GM21786 (cell line): ENCODE results near the gene DUSP9.

ENCODE experiments used
- ATAC-seq: cut with Tn5 transposase; IDR thresholded peaks from one replicate; pipeline ENCODE4 v1.9.1; 2021; ENCODE audit not compliant: unreplicated experiment

The DUSP9 gene

GRCh38 chrX:153635788-153636668 lies 11.0 kb upstream of the DUSP9 start:
- no peak for ATAC-seq

DNA sequence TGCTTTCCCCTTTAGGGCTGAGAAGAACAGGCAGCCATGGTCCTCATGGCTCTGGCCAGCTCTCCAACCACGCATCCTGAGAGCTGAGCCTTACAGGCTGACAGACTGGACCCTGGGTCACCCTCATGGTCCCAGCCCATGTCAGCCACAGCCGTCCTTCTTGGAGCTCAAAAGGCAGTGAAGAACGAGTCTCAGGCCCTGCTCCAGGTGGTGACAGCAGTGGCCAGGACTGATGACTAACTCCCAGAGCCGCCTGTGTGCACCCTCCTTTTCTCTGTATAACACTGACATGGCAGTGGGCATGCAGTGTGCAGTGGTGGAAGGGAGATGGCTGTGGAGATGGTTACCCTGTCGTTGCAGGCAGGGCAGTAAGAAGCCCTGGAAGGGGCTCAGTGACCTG lies 10.3 kb upstream of the DUSP9 start:
- ATAC-seq: no peak

DNA sequence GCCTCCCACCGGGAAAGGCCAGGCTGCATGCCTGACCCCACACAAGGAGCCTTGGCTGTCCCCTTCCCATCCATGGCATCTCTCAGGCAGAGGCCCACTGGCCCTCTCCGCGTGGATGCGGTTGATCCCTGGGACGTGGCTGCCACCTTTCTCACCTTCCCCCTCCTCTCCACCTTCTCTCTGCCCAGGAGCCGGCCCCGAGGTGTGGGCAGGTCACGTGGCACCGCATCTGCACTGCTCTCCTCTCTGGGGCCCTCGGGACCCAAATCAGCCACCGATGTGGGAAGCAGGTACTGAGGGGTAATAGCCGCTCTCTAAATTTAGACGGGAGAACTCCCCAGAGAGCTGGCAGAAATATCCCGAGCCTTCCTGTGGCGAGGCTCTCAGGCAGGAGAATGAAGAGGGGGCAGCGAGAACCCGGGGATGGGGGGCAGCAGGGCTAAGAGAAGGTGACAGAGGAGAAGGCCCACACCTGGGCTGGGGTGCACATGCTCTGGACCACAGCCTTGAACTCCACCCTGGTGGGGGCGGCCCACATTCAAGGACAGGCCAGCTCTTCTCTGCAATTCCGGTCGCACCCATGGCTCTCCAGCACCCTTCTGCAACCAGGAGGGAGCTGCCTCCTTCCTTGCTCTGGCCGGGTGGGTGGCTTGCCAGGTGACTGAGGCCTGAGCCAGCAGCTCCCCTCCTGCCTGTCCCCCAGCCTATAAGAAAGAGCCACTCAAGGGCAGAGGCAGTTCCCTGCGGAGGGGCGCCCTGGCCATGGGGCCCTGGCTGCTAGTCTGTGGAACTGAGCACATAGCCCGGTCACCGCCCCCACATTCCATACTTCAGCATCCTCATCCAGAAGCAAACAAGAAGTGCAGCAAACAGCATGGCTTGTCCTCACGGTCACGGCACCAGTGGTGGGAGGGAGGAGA lies 9.6 kb upstream of the DUSP9 start:
- ATAC-seq: no peak

GRCh38 chrX:153638041-153638371 lies 9.0 kb upstream of the DUSP9 start:
- no peak for ATAC-seq

- ATAC-seq: no peak
These were observed 8.4 kb upstream of the DUSP9 start for GRCh38 chrX:153638436-153639176.

DNA sequence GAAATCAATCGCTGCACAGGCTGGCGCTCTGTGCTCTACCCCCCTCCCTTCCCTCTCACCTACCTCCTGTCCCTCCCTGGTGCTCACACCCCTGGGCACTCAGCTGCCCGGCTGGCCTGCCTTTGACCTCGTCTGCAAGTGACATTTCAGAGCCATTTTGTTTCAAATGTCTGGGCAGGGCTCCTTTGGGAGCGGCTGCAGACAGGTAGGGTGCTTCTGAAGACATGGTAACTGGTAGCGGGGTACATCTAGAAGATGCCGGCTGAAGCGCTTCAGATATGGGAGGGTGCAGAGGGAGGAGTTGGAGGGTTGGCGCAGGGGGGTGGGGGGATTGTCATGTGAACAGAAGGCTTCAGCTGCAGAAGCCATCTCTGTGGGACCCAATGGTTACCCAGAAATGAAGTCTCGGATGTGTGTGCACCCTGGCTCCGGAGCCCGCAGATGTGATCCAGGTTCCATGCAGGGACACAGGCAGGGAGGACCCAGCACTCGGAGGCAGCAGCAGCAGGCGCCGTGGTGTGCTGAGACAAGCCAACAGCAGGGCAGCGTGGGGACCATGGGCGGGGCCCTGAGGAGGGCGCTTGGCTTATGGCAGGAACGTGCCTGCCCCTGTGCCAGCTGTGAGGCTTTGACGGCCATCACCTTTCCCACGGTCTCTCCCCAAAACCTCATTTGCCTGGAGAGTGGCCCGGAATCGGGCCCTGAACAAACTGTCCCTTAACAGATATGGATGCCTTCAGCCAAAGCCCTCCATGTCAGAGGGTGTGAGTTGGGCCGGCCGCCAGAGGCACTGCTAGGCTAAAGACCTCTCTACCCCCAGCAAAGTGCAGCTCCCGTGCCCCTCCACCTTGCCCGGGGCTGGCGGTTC lies 7.6 kb upstream of the DUSP9 start:
- ATAC-seq: no peak

GRCh38 chrX:153640045-153640686 lies 6.8 kb upstream of the DUSP9 start:
- no peak for ATAC-seq

DNA sequence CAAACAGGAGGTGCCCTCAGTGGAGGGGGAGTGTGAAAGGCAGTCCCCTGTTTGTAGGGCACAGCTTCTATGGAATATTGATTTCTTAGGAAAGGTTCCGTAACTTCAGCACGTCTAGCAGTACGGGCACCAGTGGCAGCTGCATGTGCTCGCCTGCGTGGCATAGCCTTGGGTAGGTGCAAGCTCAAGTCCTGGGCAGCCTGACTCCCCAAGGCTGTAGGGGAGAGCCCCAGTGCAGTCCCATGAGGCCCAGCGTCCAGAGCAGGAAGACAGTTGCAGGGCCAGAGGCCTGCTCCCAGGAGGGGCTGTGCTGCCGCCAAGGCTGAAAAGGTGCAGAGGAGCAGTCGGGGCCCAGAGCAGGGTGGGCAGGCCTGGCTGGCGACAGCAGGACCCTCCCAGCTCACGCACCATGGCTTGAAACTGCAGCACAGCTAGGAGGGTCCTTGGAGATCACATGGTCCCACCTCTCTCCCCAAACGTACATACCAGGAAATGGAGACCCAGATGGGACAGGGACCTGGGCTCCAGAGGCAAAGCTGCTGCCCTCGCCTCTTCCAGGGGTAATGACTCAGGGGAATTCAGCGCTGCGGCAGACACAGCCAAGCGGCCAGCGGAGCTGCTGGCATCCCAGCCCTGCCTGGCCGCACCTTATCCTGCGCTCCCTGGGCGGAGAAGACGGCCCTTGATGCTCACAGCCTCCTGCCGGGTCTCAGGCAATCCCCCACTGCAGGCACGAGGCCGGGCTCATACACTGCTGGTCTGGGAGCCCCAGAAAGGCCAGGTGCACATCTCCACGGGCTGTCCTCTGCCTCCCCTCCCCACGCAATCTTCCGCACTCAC lies 6.0 kb upstream of the DUSP9 start:
- ATAC-seq: no peak

GRCh38 chrX:153641627-153642026 lies 5.4 kb upstream of the DUSP9 start:
- no peak for ATAC-seq

GRCh38 chrX:153642051-153642654 lies 4.8 kb upstream of the DUSP9 start:
- no peak for ATAC-seq

DNA sequence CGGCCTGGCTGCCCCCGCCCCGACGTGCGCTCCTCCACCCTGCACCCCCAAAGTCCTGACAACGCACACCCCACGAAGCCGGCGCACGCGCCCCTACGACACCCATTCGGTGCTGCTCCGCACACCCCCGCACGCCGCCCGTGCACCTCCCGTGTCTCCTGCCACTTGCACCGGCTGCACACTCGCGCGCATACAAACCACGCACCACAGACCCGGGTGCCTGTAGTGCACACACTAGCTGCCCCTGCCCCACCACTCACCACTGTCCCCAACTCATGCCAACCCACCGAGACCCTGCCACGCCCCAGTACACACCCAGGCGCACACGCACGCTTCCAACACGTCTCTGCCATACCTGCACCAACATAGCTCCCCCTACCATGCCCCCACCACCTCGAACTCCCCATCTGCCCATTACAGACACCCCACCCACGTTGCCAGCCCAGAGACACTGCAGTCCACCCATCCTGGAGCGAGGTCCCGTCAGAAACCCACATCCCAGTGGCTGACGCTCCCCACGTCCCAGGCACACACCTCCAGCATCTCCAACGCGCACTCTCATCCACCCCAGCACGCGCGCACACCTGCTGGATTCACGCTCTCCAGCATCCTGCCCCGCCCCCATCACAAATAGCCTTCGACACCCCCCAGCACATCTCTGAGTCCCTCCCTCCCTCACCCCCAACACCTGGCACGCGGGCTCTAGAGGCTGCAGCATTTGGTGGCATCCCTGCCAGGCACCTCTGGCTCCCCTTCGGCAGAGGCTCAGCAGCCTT lies 4.2 kb upstream of the DUSP9 start:
- no peak for ATAC-seq

DNA sequence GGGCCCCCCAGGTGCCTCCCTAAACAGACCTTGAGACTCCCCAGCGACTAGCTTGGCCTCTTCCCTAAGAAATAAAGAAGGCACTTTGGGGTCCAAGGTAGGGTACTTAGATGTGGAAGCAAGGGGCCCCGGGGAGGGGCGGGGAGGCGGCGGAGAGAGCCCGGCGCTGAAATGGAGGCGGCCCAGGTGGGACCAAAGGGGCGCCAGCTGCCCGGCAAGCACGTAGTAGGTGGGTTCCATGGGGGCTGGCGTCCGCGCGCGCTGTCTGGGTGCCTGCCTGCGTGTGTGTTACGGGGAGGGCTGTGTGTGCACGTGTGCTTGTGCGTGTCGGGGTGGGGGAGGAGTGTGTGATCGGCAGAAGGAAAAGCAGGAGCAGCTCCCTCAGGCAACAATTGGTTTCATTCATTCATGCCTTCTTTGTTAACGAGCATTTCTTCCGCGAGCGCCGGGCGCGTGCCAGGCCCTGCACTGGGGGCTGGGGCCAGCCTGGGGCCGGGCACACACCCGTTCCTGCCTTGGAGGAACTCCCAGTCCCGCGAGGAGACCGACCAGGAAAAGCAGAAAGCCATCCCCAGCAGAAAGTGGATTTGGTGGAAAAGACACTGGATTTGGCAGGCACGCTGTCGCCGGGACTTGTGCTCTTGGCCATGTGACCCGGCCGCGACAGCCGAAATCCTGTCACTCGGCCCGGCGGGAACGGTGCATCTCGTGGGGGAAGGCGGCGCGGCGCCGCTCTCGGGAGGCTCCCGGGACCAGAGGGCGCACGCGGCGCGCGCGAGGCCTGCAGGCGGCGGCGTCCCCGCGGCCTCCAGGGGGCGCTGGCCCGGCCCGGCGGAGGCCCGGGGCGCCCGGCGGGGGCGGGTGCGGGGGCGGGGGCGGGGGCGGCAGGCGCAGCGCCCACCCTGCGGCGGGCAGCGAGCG lies 3.3 kb upstream of the DUSP9 start:
- no peak for ATAC-seq

GRCh38 chrX:153644356-153645125 lies 2.5 kb upstream of the DUSP9 start:
- ATAC-seq: no peak

DNA sequence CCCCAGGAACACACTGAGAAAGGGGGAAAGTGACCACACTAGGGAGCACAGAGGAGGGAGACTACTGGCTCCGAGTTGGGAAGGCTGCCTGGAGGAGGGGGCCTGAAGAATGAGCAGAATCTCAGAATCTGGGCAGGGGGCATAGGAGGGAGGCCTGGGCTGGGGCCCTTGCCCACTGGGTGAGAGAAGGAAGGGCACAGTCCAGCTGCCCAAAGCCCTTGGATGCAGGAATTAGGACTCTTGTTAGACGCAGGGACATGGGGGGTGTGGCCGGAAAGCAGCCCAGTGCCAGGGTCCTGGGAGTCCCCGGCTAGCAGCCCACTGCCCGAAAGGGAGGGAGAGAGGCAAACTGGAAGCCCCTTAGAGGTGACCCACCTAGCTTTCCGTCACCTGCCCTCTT lies 1.9 kb upstream of the DUSP9 start:
- ATAC-seq: no peak

DNA sequence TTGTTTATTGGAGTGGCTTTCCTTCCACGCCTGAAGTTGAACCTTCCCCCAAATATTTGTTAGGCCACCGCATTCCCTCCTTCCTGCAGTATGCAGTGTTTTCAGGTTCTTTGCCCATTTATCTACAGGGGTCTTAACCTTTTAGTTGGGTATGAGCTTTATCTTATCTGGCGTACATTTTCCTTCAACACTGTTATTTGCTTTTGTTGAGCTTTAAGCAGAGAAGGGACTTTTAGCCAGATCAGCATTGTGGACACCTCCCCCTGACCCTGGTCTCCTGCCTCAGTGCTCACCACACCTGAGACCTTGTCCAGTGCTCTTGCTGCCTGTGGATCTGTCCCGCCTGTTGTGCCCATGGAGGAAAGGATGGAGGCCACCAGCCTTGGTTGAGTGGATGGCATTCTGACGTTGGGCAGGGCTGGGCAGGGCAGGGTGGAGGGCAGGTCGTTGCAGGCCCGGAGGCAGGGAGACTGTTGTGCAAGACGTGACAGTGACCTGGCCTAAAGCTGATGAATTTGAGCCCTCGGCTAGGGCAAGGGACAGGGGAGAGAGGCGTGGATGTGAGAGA lies 998 bp upstream of the DUSP9 start:
- ATAC-seq: no peak
